Panc1 (cell line): ENCODE results near the gene UBASH3B. TPM values are rescaled to one million over a fixed set of nuclear protein-coding genes. Genes with fewer than 3 reads are reported as not detected.
A peak's percentile ranks its signal among the peaks of the same experiment; 100 is the strongest.

Experiments
- ATAC-seq: fragments of 200-7000 bp; cut with Tn5 transposase; 2 replicates; pipeline ENCODE4 v1.9.1; 2020; ENCODE audit warnings: mild to moderate bottlenecking, moderate library complexity
- BruUV-seq: library from RNA; stranded (reverse); fragments of 400-500 nt; replicated peaks from 2 replicates; lab custom pipeline; 2021; lab: Mats Ljungman, UMichigan
- CTCF ChIA-PET: fragments of 300-600 bp; sonication (Branson Sonifier 250); formaldehyde crosslinking; loops from one replicate; lab custom pipeline; 2022; ENCODE audit warnings: antibody characterized with exemption; lab: Charles Lee
- POLR2A ChIA-PET: fragments of 300-600 bp; sonication (Branson Sonifier 250); formaldehyde crosslinking; loops from one replicate; lab custom pipeline; 2022; ENCODE audit warnings: antibody characterized with exemption; lab: Charles Lee
- DNase-seq: peaks from one replicate; pipeline ENCODE4 v3.0.0-alpha.2; 2010; ENCODE audit warnings: low read depth, low spot score
- H3K27ac ChIP-seq: 2 replicates; pipeline ENCODE4 v1.5.1; 2011; ENCODE audit warnings: mild to moderate bottlenecking, low read length, inconsistent platforms
- H3K27me3 ChIP-seq: fragments of 200-500 bp; sonication (Bioruptor generic); 2 replicates; pipeline ENCODE4 v1.6.0; 2014; ENCODE audit warnings: low read length, inconsistent platforms; ENCODE audit not compliant: control insufficient read depth, insufficient read depth
- H3K36me3 ChIP-seq: fragments of 200-500 bp; sonication (Bioruptor generic); 2 replicates; pipeline ENCODE4 v1.5.1; 2014; ENCODE audit warnings: inconsistent platforms, mild to moderate bottlenecking, low read length, moderate library complexity; ENCODE audit not compliant: control insufficient read depth, insufficient read depth
- H3K4me1 ChIP-seq: 2 replicates; pipeline ENCODE4 v1.5.1; 2011; ENCODE audit warnings: inconsistent platforms, mild to moderate bottlenecking, low read length, moderate library complexity; ENCODE audit not compliant: control insufficient read depth, insufficient read depth
- H3K4me3 ChIP-seq, 2 experiments: 2 replicates each; pipeline ENCODE4 v1.5.1; 2011 to 2012; ENCODE audit warnings: low read depth in 2 of 2, low read length in 2 of 2, mild to moderate bottlenecking in 2 of 2, inconsistent platforms in 1 of 2, moderate library complexity in 1 of 2
- H3K9me3 ChIP-seq: fragments of 200-500 bp; sonication (Bioruptor generic); 2 replicates; pipeline ENCODE4 v1.5.1; 2014; ENCODE audit warnings: low read depth, mild to moderate bottlenecking, inconsistent platforms, low read length, moderate library complexity; ENCODE audit not compliant: control insufficient read depth, insufficient read depth
- CTCF ChIP-seq: fragments of 450-650 bp; IDR thresholded peaks from 2 replicates; pipeline ENCODE4 v1.5.1; 2017; ENCODE audit warnings: mild to moderate bottlenecking
- POLR2AphosphoS5 ChIP-seq: IDR thresholded peaks from 2 replicates; pipeline ENCODE4 v1.6.1; 2012; ENCODE audit warnings: mild to moderate bottlenecking, low read depth, low read length, moderate library complexity
- REST ChIP-seq, 2 experiments: IDR thresholded peaks; 2 replicates each; pipeline ENCODE4 v1.6.1; 2011 to 2012; ENCODE audit warnings: low read depth in 2 of 2, control low read depth in 1 of 2, low read length in 1 of 2, mild to moderate bottlenecking in 1 of 2, moderate library complexity in 1 of 2; ENCODE audit not compliant: insufficient read depth in 1 of 2
- SIN3A ChIP-seq: IDR thresholded peaks from 2 replicates; pipeline ENCODE4 v1.6.1; 2012; ENCODE audit warnings: low read depth, mild to moderate bottlenecking, low read length, moderate library complexity, borderline replicate concordance; ENCODE audit not compliant: insufficient read depth
- TCF7L2 ChIP-seq: IDR thresholded peaks from 2 replicates; pipeline ENCODE4 v1.6.1; 2011; ENCODE audit warnings: mild to moderate bottlenecking, low read depth, low read length, inconsistent platforms
- in situ Hi-C: cut with HindIII; loops from 2 replicates; pipeline ENCODE4 v1.10.0; 2016; ENCODE audit warnings: low sequenced_read_pairs, low pct_unique_long_range_greater_than_20kb
- intact Hi-C: fragments of 100-400 bp; cut with micrococcal nuclease; formaldehyde crosslinking; loops from one replicate; pipeline ENCODE4 v1.10.0; 2022; ENCODE audit not compliant: unreplicated experiment
- total RNA-seq: library from RNA; stranded (reverse); gene quantifications from one replicate; pipeline ENCODE4 v1.2.1, GENCODE V29; 2021; ENCODE audit not compliant: unreplicated experiment

UBASH3B gene
- total RNA-seq, 1 experiment from 2014 or later = 55.1 TPM

- no TSS peak for BruUV-seq
- no peaks in the 10 kb centered on the region for H3K9me3 ChIP-seq
- CTCF ChIA-PET = no interaction called here
- DNase-seq (no peak), ATAC-seq (no peak)
- no peaks in the 10 kb centered on the region; the same call in 1 of the 2 replicates for H3K36me3 ChIP-seq
- no peaks in the 10 kb centered on the region for H3K27me3 ChIP-seq
- H3K4me3 ChIP-seq = no peak overlapping the region
- no peaks in the 10 kb centered on the region for H3K4me1 ChIP-seq
- TF ChIP-seq POLR2AphosphoS5 (no peak), TCF7L2 (no peak), CTCF (no peak), REST (IDR thresholded peaks at IDR 0.05; ENCODE audit: insufficient read depth in 1 of 2, low read depth in 2 of 2, low read length in 1 of 2) (no peak), SIN3A (no peak)
- intact Hi-C loops (no loop called here), in situ Hi-C loops (no loop called here)
- H3K27ac ChIP-seq = no peak overlapping the region
- POLR2A ChIA-PET = no interaction called here
Observed at GRCh38 chr11:122789907-122790306, 134.4 kb downstream of the UBASH3B start.

GRCh38 chr11:122791411-122791810 lies 135.9 kb downstream of the UBASH3B start:
- Histone ChIP-seq H3K9me3 (no peaks in the 10 kb centered on the region), H3K4me3 (no peak overlapping the region), H3K4me1 (no peaks in the 10 kb centered on the region), H3K27me3 (no peaks in the 10 kb centered on the region), H3K36me3 (no peaks in the 10 kb centered on the region; the same call in 1 of the 2 replicates), H3K27ac (no peak overlapping the region)
- ATAC-seq = peak; percentile 43
- TF ChIP-seq CTCF (no peak), SIN3A (no peak), TCF7L2 (no peak), REST (IDR thresholded peaks at IDR 0.05; ENCODE audit: insufficient read depth in 1 of 2, low read depth in 2 of 2, low read length in 1 of 2) (no peak)
- in situ Hi-C loops = no loop called here
- POLR2A ChIA-PET = no interaction called here
- intact Hi-C loops = no loop called here
- peak; percentile 28 for DNase-seq
- CTCF ChIA-PET = interaction anchor here (0.6 to 0.7 kb wide), 2 partner anchors 191 to 229 kb away, joined by 4 to 5 read pairs; no protein-coding TSS in a partner anchor
- no TSS peak for BruUV-seq
